OCI-LY3 (cell line): ENCODE data around the gene MCC.

Experiments
- EZH2phosphoT487 ChIP-seq: fragments of 200-600 bp; shearing (Covaris generic); IDR thresholded peaks from 2 replicates; pipeline ENCODE4 v1.6.1; 2018; ENCODE audit warnings: antibody characterized with exemption, mixed run types, low read depth
- TF ChIP-seq, protein P1 (sequence below): fragments of 200-600, 300-600 bp; sonication (generic); IDR thresholded peaks from 2 replicates; pipeline ENCODE4 v1.5.1; 2014; ENCODE audit warnings: antibody characterized with exemption, low read length, low read depth

DNA sequence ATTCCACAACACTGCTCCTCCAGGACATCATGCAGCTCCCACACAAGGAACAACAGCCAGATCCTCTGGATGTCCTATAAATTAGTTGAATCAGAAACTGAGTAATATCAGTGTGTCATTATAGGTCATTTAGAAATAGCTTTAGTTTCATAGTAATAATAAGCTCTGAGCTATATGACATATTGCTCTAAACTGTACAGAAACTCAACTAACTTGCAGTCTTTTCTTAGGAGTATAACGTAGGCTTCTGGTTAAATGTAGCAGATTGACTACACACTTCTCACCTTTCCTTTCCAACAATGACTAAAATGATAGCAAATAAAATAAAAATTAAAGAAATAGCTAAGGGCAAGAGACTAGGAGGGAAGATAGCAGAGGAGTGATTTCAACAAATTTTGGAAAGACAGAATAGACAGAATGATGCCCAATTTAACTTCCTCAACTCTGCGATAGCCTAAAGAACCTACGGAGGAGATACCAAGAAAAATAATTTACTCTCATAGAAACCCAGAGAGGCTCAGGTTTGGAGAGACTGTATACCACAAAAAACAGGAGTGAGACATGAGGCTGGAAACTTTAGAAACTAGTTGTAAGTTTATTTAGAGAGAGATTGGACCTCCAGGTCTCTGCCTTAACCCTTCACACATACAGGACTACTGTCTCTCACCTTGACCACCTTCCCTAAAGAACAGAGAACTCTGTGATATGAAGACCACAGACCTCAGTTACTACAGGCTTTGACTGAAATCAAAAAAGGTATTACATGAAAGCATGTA is 247.1 kb downstream of the MCC start:
- TF ChIP-seq, protein P1, sequence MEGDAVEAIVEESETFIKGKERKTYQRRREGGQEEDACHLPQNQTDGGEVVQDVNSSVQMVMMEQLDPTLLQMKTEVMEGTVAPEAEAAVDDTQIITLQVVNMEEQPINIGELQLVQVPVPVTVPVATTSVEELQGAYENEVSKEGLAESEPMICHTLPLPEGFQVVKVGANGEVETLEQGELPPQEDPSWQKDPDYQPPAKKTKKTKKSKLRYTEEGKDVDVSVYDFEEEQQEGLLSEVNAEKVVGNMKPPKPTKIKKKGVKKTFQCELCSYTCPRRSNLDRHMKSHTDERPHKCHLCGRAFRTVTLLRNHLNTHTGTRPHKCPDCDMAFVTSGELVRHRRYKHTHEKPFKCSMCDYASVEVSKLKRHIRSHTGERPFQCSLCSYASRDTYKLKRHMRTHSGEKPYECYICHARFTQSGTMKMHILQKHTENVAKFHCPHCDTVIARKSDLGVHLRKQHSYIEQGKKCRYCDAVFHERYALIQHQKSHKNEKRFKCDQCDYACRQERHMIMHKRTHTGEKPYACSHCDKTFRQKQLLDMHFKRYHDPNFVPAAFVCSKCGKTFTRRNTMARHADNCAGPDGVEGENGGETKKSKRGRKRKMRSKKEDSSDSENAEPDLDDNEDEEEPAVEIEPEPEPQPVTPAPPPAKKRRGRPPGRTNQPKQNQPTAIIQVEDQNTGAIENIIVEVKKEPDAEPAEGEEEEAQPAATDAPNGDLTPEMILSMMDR: no peak
- no peak for TF ChIP-seq EZH2phosphoT487
